GOT3 (cell line): ENCODE data around the gene TRABD2A.

Experiments
- DNase-seq: peaks from one replicate; lab custom pipeline; 2025; ENCODE audit warnings: mixed read lengths; lab: John Stamatoyannopoulos, UW

TRABD2A gene

GRCh38 chr2:84849271-84849952, 31.5 kb downstream of the TRABD2A start:
- no peak for DNase-seq

DNA sequence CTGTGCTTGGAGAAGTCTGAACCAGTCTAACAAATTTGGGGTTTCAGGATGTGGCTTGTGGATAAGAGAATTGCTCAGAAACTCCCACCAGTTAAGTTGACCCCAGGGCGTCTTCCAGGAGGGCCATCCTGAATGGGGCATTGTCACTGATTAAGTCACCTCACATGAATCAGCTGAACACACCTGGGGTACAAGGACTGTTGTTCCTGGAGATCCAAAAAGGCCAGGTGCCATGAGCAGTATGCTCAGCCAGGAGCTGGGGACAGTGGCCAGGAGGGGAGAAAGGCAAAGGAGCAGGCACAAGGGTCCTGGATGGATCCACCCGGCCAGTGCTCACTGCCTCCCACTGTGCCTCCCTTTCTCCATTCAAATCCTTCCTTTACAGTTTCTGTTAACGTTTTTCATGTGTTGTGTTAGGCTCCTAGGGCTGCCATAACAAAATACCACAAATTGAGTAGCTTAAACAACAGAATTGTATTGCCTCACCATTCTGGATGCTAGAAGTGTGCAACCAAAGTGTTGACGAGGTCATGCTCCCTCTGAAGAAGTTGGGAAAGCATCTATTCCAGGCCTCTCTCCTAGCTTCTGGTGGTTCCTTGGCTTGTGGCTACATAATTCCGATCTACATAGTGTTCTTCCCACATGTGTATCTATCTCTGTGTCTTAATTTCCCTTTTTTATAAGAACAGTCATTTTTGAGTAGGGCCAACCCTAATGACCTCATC, 33.4 kb downstream of the TRABD2A start:
- DNase-seq: no peak

- no peak for DNase-seq
Observed at GRCh38 chr2:84846741-84847142, 34.1 kb downstream of the TRABD2A start.

- DNase-seq: no peak
Observed at GRCh38 chr2:84846041-84846663, 34.7 kb downstream of the TRABD2A start.

DNA sequence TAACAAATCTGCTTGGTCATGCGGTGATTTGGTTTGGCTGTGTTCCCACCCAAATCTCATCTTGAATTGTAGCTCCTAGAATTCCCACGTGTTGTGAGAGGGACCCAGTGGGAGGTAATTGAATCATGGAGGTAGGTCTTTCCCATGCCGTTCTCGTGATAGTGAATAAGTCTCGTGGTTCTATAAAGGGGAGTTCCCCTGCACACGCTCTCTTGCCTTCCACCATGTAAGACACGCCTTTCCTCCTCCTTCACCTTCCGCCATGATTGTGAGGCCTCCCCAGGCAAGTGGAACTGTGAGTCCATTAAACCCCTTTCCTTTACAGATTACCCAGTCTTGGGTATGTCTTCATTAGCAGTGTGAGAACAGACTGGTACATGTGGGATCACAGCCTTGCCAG, 36.7 kb downstream of the TRABD2A start:
- no peak for DNase-seq

DNA sequence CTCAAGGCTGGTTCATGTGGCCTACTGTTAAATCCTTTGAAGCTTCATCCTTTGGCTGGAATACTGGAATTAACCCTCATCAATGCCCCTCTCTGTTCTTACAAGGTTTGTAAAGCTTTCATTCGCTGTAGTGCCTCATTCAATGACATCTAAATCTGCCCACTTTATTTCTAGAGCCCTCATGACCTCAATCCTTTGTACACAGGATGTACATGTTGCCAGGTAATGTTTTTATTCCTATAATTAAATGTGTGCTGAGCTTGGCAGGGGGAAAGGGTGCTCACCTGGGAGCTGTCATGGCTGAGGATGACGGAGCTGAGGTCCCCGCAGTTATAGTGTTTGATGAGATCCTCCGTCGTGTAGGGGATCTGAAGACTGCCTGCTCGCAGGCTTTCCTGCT, 39.3 kb downstream of the TRABD2A start:
- DNase-seq: no peak

GRCh38 chr2:84840306-84840705, 40.6 kb downstream of the TRABD2A start:
- no peak for DNase-seq

DNA sequence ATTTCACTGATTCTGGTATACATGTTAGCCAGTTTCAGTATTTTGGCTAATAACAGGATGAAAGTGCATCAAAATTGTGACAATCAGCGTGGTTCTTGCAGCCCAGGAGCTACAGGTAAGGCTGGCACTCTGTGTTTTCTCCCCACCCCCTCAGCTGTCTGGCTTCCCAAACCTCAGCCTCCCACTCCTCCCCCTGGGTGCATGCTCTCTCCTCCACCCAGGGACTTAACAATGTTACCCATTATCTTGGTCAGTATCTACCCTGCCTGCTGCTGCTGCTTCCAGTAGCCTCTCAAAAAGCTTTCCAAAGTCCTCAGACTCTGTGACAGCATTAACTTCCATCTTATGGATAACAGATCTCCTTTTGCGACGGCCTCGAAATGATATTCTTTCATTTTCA, 41.0 kb downstream of the TRABD2A start:
- no peak for DNase-seq

DNA sequence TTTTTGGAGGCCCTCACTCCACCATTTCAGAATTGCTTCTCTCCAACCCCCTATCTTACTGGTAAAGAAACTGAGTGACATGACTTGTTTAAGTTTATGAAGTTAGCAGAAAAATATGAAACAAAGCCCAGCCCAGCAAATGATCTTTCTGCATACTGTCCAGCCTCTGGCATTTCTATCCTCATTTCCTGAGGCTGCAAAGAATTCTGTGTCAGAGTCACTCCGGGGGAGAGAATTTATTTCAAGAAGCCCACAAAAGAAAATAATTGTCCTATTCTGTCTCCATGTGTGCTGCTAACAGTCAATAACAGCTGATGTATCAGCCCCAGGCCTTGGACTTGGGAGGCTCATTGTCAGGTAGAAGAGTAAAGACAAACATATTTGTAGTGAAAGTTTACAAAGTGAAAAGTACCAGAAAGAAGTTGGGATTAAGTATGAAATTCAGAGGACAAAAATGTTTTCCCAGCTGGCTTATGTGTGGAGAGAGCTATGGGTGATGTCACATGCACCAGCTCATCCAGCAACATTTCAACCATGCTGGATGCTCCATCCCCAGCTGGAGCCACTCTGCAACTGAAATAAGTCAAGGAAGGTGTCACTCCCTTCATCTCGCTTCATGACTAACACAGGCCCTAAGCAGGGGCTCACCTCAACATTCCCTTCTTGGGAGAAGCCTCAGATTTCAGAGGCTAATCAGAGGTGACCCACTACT, 42.3 kb downstream of the TRABD2A start:
- no peak for DNase-seq

DNA sequence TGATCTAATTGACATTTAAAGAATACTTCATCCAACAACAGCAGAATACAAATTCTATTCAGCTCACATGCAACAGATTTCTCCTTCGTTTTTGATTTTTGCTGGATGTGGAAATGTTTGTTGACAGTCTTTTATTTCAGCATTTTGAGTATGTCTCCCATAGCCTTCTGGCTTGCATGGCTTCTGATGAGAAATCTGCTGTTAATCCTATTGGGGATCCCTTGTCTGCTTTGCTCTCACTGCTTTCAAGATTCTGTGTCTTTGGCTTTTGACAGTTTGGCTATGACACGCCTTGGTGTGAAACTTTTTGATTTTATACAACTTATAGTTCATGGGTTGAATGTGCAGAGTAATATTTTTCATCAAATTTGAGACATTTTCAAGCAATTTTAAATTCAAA, 44.7 kb downstream of the TRABD2A start:
- no peak for DNase-seq

DNA sequence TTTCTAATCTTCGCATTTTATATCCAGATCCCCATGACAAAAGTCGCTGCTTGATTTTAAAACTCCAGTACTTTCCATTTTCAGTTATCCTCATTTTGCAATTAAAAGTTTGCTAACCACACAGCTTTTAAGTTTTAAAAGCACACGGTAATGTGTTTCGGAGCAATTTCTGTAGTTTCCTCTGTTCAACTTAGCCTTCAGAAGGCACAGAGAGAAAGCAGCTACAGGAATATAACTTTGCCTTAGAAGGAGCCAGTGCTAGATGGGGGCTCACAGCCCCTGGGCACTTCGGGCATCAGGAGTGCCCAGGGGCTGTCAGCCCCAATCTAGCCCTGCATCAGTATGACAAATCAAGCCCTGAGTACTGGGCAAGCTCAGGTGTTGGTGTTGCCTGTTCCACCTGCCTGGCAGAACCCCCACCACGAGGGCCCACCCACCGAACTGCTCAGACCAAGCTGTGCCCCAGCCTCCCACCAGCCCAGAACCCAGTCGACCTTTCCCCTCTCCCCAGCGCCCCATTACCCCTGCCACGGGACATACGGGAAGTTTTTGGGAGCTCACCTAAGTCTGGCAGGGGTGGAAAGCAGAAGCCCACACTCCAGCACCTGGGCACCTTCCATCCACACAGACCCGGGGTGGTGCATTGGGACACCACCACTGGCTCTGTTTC, 47.3 kb downstream of the TRABD2A start:
- DNase-seq: no peak

GRCh38 chr2:84832772-84833461, 48.0 kb downstream of the TRABD2A start:
- no peak for DNase-seq

- no peak for DNase-seq
Observed at GRCh38 chr2:84830758-84831500, 50.0 kb downstream of the TRABD2A start.

DNA sequence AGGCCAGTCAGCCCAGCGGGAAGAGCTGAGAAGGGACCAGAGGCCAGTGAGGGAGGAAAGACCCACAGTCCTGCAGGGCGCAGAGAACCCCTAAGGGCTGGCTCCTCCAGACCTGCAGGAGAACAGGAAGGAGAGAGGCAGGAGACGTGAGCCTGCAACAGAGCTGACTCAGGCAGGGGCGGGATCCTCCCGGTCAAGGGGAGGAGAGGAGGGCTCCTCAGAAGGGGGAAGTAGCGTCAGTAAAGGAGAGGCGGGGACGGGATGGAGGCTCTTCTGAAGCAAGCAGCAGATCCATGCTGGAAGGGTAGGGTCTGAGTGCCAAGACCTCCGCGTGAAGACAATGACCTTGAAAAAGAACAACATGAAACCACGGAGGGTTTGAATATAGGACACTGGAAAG, 50.8 kb downstream of the TRABD2A start:
- DNase-seq: no peak

GRCh38 chr2:84829693-84830092, 51.2 kb downstream of the TRABD2A start:
- no peak for DNase-seq

DNA sequence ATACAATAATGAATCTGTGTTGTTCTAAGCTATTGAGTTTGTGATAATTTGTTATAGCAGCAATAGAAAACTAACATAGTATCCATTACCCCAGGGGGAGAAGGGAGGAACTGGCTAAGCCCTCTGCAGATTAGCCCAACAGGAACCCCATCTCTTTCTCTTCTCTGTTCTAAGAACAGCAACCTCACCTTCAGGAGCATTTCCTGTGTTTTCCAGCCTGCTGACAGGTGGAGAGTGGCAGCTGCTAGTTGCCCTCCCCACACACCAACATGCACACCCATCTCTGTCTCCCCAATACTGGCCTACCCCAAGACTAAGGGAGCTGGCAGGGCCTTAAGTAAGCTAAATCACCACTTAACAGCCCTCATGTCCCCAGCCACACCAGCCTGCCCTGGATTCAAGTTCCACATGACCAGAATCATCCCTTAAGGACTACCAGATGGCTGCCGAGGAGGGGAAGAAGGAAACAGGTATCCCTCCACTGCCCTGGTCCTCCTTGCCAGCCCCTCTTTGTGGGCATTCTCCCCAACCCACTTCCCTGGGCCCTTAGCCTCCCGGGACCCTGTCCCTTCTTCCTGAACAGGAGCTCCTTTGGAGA, 52.8 kb downstream of the TRABD2A start:
- DNase-seq: no peak

DNA sequence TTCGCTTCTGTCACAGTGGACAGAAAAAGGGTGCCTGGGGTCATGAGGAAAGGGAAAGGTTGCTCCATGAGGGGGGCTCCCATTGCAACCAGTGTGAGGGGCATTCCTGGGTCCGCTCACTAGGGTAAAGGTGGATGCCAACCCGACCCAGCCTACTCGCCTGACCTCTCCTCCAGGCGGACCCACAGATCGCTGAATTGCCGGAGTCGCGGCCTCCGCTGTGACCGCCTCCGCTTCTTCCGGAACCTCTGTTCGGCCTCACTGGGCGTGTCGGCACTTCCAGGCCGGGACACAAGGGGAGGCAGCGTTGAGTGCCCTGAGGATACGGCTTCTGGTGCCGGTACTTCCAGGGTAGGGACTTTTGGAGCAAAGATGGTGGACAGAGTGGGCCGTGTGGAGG, 57.1 kb downstream of the TRABD2A start:
- no peak for DNase-seq

- no peak for DNase-seq
Observed at GRCh38 chr2:84823229-84823628, 57.7 kb downstream of the TRABD2A start.

DNA sequence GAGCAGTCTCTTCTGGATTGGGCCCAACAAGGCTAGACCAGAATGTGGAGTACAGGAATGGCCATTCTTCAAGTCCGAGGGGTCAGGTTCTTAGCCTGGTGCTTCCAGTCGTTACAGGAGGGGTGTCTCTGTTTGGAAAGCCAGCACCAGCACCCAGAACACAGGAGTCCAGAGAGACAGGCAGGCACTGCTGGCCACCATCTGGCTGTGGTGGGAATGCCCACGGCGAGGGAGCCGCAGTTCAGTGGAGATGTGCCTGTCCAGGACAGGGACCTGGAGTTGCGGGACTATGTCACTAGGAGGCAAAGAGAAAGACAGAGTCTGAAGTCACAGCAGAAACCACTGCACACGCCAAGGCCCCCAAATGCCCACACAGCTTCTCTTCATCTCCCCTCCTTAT, 59.1 kb downstream of the TRABD2A start:
- no peak for DNase-seq

- DNase-seq: no peak
Observed at GRCh38 chr2:84817239-84817655, 63.6 kb downstream of the TRABD2A start.
